Upper lobe of left lung (tissue), 6 donors: ENCODE data around the gene CAPN11. TPM values are rescaled to one million over a fixed set of nuclear protein-coding genes. Genes with fewer than 3 reads are reported as not detected.

Source experiments
- ATAC-seq, 2 donors: fragments of 200-7000 bp; cut with Tn5 transposase; one replicate each; pipeline ENCODE4 v1.9.1; 2022; ENCODE audit warnings: mild to moderate bottlenecking in 2 of 2, moderate library complexity in 2 of 2; ENCODE audit not compliant: low FRiP score in 2 of 2
- DNase-seq, 2 donors: peaks; one replicate each; pipeline ENCODE4 v3.0.0-alpha.2; 2019 to 2020
- H3K27ac ChIP-seq, 4 donors: fragments of 200-600 bp; sonication (generic); one replicate each; pipeline ENCODE4 v1.5.1; 2016 to 2019
- H3K27me3 ChIP-seq, 4 donors: fragments of 200-600 bp; sonication (generic); one replicate each; pipeline ENCODE4 v1.5.1; 2017 to 2019
- H3K36me3 ChIP-seq, 4 donors: fragments of 200-600 bp; sonication (generic); one replicate each; pipeline ENCODE4 v1.5.1; 2016 to 2019
- H3K4me1 ChIP-seq, 4 donors: fragments of 200-600 bp; sonication (generic); one replicate each; pipeline ENCODE4 v1.5.1; 2018 to 2019
- H3K4me3 ChIP-seq, 4 donors: fragments of 200-600 bp; sonication (generic); one replicate each; pipeline ENCODE4 v1.5.1; 2017 to 2019; ENCODE audit warnings: mild to moderate bottlenecking in 2 of 4, moderate library complexity in 1 of 4
- H3K9me3 ChIP-seq, 4 donors: fragments of 200-600 bp; sonication (generic); one replicate each; pipeline ENCODE4 v1.5.1; 2018 to 2019
- EP300 ChIP-seq, 4 donors: sonication (generic); formaldehyde crosslinking; IDR thresholded peaks; one replicate each; pipeline ENCODE4 v1.5.1; 2017; ENCODE audit warnings: antibody characterized with exemption in 4 of 4, control low read depth in 2 of 4
- POLR2A ChIP-seq, 4 donors: fragments of 450-650 bp; IDR thresholded peaks; one replicate each; pipeline ENCODE4 v1.5.1; 2016 to 2017; ENCODE audit warnings: antibody characterized with exemption in 4 of 4, mild to moderate bottlenecking in 2 of 4
- POLR2AphosphoS5 ChIP-seq, 2 donors: sonication (generic); formaldehyde crosslinking; IDR thresholded peaks; one replicate each; pipeline ENCODE4 v1.5.1; 2017; ENCODE audit warnings: antibody characterized with exemption in 2 of 2
- WGBS, 2 donors: methylation state at CpG; one replicate each; pipeline ENCODE4 v1.1.5; 2017 to 2018; 5-methylcytosine and 5-hydroxymethylcytosine counted together
- total RNA-seq, 6 donors: library from RNA; depleted of rRNA in 4 of 6; stranded (reverse); fragments of >200 nt in 4 of 6; gene quantifications; one replicate each; pipeline versions ENCODE4 v1.1.0 to v1.2.1, GENCODE V29; 2016 to 2021
- TF ChIP-seq, protein P1 (sequence below), 6 experiments: fragments of 450-650 bp in 4 of 6; fragments of 200-600 bp in 2 of 6; sonication (generic) in 2 of 6; IDR thresholded peaks; one replicate each; pipeline ENCODE4 v1.5.1; 2016 to 2019; ENCODE audit warnings: antibody characterized with exemption in 6 of 6
- donor health status: DM: no; HTN: no; CAD: no; lungs with moderate emphysema.
- donor health status: DM: no; HTN: yes; CAD: no; lungs with severe emphysema.

The CAPN11 gene
- total RNA-seq, result under 1 TPM in 4 of 6 donors, not detected in 2; 0.30 to 0.81 (median 0.52) TPM

DNA sequence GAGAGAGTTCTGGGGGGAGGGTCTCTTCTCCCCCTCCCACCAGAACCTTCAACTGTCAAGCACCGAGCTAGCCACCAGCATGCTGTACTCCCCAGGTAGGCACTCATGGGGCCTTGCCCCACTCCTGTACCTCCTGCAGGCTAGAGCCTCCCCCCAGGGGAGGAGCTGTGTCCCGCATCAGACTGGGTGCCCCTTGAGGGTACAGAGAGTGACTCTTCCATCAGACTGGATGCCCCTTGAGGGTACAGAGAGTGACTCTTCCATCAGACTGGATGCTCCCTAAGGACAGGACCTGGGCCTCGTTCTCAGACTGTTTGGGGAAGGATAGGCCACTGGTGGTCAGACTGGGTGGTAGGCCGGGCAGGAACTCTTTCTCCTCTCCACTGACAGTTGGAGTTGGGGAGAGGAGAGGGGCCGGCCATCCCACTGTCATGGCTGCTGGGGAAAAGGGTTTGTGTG lies at the start of gene CAPN11:
TSS of gene CAPN11 (plus strand) at position 51 of the 459 bp plus-strand sequence. CDS start at position 80, 29 bp downstream.
- TF ChIP-seq POLR2AphosphoS5 (IDR thresholded peaks at IDR 0.05) (no peak), EP300 (IDR thresholded peaks at IDR 0.05) (no peak)
- ATAC-seq, result no peak
- Histone ChIP-seq H3K27ac (no peak within 1 kb of the TSS), H3K4me3 (no peak within 1 kb of the TSS), H3K27me3 (no peaks in the 10 kb centered on the region), H3K4me1 (no peaks in the 10 kb centered on the region), H3K9me3 (no peaks in the 10 kb centered on the region), H3K36me3 (peaks cover 0 to 3% (median 0%) of the 10 kb centered on the region in 4 donors)
- DNase-seq, result no peak
- WGBS, 2 donors, result 95 to 96% methylated on average over 3 to 5 of the region's 5 CpGs

DNA sequence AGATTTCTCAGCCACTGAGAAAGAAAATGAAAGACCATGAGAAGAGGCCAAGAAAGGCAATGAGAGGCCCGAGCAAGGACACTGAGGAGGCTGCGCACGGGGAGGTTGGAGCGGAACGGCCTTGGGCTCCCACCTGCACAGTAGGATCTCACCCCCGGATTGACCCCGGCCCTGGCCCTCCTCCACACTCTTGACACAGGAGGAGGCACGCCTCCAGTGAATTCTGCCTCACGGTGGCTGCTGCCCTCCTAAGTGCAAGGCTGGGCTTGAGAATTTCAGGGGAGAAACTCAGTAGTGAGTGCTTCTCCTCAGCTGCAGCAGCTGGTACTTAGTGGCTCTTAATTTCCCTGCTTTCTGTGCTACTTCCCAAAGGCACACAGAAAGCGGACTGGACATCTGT lies 49.4 kb upstream of the CAPN11 start:
- Histone ChIP-seq H3K9me3 (no peaks in the 10 kb centered on the region), H3K27ac (no peak overlapping the region), H3K27me3 (no peaks in the 10 kb centered on the region), H3K36me3 (peaks cover 9 to 65% (median 34%) of the 10 kb centered on the region in 4 donors), H3K4me1 (peaks cover 19 to 38% (median 23%) of the 10 kb centered on the region in 4 donors), H3K4me3 (no peak overlapping the region)
- ATAC-seq, result no peak
- no peak for TF ChIP-seq POLR2AphosphoS5 (IDR thresholded peaks at IDR 0.05)
- TF ChIP-seq, protein P1, sequence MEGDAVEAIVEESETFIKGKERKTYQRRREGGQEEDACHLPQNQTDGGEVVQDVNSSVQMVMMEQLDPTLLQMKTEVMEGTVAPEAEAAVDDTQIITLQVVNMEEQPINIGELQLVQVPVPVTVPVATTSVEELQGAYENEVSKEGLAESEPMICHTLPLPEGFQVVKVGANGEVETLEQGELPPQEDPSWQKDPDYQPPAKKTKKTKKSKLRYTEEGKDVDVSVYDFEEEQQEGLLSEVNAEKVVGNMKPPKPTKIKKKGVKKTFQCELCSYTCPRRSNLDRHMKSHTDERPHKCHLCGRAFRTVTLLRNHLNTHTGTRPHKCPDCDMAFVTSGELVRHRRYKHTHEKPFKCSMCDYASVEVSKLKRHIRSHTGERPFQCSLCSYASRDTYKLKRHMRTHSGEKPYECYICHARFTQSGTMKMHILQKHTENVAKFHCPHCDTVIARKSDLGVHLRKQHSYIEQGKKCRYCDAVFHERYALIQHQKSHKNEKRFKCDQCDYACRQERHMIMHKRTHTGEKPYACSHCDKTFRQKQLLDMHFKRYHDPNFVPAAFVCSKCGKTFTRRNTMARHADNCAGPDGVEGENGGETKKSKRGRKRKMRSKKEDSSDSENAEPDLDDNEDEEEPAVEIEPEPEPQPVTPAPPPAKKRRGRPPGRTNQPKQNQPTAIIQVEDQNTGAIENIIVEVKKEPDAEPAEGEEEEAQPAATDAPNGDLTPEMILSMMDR (IDR thresholded peaks at IDR 0.05), result no peak
- TF ChIP-seq EP300 (IDR thresholded peaks at IDR 0.05), result no peak
- no peak for TF ChIP-seq POLR2A (IDR thresholded peaks at IDR 0.05)
- no peak for DNase-seq
- WGBS, 2 donors, result 83 to 94% methylated on average over 9 to 10 of the region's 10 CpGs

DNA sequence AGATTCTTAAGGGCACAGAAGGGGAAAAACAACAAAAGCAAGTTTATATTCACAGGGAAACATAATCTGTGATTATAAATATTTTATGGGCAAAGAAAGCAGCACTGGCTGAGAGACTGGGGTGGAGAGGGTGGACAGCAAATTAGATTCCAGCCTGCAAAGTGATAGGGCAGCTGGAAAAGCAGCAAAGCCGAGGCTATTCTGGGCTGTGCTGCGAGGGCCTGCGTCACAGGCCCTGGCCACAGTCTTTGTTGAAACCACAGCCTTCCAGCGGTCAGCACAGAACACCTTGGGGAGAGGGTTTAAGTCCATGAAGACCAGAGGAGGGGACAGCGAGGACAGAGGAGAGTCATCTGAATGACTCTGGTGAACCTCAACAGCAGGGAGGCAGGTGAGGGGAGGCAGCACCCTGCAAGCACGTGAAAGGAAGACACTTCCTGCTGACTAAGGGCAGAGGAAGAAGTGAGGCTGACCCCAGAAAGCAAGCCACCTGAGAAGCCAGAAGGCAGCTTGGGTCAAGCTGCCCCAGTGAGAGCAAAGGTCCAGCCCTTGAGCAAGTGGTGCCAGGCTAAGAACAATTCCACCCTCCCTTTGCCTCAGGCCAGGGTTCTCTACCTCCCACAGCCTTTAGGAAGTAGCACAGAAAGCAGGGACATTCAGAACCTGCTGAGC lies 48.5 kb upstream of the CAPN11 start:
- WGBS, 2 donors, result 75 to 83% methylated on average over 6 of the region's 6 CpGs
- H3K4me1 ChIP-seq, result peaks cover 9 to 29% (median 15%) of the 10 kb centered on the region in 4 donors
- ATAC-seq, result no peak
- DNase-seq, result no peak
- H3K4me3 ChIP-seq, result no peak overlapping the region
- H3K27ac ChIP-seq, result peak overlapping the region in 3 of 4 donors; percentile 2 to 6 (median 2)
- H3K36me3 ChIP-seq, result peaks cover 9 to 72% (median 38%) of the 10 kb centered on the region in 4 donors
- TF ChIP-seq EP300 (IDR thresholded peaks at IDR 0.05) (no peak), POLR2AphosphoS5 (IDR thresholded peaks at IDR 0.05) (no peak), POLR2A (IDR thresholded peaks at IDR 0.05) (no peak)
- TF ChIP-seq, protein P1 (IDR thresholded peaks at IDR 0.05), result no peak
- H3K27me3 ChIP-seq, result no peaks in the 10 kb centered on the region
- H3K9me3 ChIP-seq, result no peaks in the 10 kb centered on the region

DNA sequence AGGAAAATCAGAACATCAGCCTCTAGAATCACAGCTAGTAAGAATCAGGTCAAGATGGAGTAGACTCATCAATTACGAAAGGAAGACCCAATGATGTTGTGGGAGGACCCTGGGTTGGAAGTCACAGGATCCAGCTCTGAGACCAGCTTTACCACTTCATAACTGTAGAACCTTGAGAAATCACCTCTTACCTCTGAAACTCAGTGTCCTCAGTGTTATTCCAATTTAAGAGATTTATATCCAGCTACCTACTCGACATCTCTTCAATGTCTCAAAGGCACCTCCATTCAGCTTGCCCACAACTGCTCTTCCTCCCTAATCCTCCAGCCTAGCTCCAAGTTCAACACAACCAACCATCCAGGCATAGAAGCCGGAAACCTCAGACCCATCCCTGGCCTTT lies 47.7 kb upstream of the CAPN11 start:
- ATAC-seq (no peak), DNase-seq (no peak)
- no peak overlapping the region for H3K4me3 ChIP-seq
- 96 to 98% methylated on average over 3 of the region's 3 CpGs for WGBS, 2 donors
- H3K9me3 ChIP-seq, result no peaks in the 10 kb centered on the region
- H3K27me3 ChIP-seq, result no peaks in the 10 kb centered on the region
- TF ChIP-seq POLR2AphosphoS5 (IDR thresholded peaks at IDR 0.05), result no peak
- no peak for TF ChIP-seq POLR2A (IDR thresholded peaks at IDR 0.05)
- TF ChIP-seq, protein P1 (IDR thresholded peaks at IDR 0.05), result no peak
- no peak for TF ChIP-seq EP300 (IDR thresholded peaks at IDR 0.05)
- H3K4me1 ChIP-seq, result peaks cover 4 to 22% (median 7%) of the 10 kb centered on the region in 4 donors
- peaks cover 9 to 80% (median 44%) of the 10 kb centered on the region in 4 donors for H3K36me3 ChIP-seq
- peak overlapping the region in 2 of 4 donors; percentile 11 to 37 for H3K27ac ChIP-seq

DNA sequence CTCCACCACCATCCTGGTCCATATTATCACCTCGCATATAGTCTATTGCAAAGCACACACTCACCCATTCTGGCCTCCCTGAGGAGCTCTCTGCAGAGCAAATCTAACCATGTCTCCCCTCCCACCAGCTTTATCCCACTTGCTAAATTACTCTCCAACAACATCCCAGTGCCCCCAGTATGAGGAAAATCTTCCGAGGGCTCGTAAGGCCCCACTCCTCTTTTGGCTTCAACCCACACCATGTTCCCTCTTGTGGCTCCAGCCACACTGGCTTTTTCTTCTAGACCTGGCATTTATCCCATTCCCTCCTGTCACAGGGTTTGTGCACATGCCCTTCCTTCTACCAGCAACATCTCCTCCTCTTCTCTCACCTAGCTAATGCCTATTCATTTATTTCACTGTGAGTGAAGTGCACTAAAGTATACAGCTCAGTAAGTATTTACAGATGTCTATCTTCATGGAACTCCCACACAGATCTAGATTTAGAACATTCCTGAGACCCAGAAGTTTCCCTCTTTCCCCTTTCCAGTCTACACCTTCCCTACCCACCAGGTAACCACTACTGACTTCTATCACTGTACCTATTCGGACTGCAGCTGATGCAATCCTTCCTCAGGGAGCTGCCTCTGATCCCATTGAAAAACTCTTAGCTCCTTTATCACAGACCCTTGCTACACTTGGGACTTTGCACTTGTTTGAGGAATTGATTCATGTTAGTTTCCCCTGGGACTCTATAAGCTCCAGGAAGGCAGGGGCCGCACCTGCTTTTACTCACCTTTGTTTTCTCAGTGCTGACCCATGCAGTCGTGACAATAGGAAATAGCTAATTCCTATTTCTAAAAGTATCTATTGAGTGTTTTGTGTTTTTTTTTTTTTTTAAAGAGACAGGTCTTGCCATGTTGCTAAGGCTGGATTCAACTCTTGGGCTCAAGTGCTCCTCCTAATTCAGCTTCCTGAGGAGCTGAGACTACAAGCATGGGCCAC lies 46.9 kb upstream of the CAPN11 start:
- Histone ChIP-seq H3K36me3 (peaks cover 9 to 84% (median 44%) of the 10 kb centered on the region in 4 donors), H3K27me3 (no peaks in the 10 kb centered on the region), H3K27ac (peak overlapping the region in 3 of 4 donors; percentile 5 to 37 (median 30)), H3K4me3 (no peak overlapping the region), H3K9me3 (no peaks in the 10 kb centered on the region), H3K4me1 (peaks cover 6 to 26% (median 11%) of the 10 kb centered on the region in 4 donors)
- ATAC-seq (no peak), DNase-seq (no peak)
- TF ChIP-seq, protein P1 (IDR thresholded peaks at IDR 0.05), result no peak
- TF ChIP-seq EP300 (IDR thresholded peaks at IDR 0.05), result no peak
- no peak for TF ChIP-seq POLR2AphosphoS5 (IDR thresholded peaks at IDR 0.05)
- TF ChIP-seq POLR2A (IDR thresholded peaks at IDR 0.05), result no peak
- 55 to 73% methylated on average over 6 of the region's 6 CpGs for WGBS, 2 donors
